HepG2 (cell line): Measurements from ENCODE around the gene COPS7B. TPM values are rescaled to one million over a fixed set of nuclear protein-coding genes. Genes with fewer than 3 reads are reported as not detected.
A peak's percentile ranks its signal among the peaks of the same experiment; 100 is the strongest.

Source experiments
- AHR ChIP-seq: IDR thresholded peaks from 2 replicates; pipeline ENCODE4 v1.6.1; 2018; ENCODE audit warnings: missing genetic modification reagents, missing compliant biosample characterization
- BRCA1 ChIP-seq: sonication (generic); formaldehyde crosslinking; IDR thresholded peaks from 2 replicates; pipeline ENCODE4 v1.4.0; 2020; ENCODE audit warnings: missing genetic modification reagents
- CCAR2 ChIP-seq: fragments of 200-400 bp; formaldehyde crosslinking; optimal IDR thresholded peaks from 2 replicates; pipeline ENCODE3; 2018; ENCODE audit warnings: low read depth, mild to moderate bottlenecking, low read length, moderate library complexity
- HDAC1 ChIP-seq: sonication (generic); formaldehyde crosslinking; IDR thresholded peaks from 2 replicates; pipeline ENCODE4 v1.5.1; 2020; ENCODE audit warnings: mild to moderate bottlenecking, missing genetic modification reagents
- KLF11 ChIP-seq: IDR thresholded peaks from 2 replicates; pipeline ENCODE4 v1.6.1; 2016; ENCODE audit warnings: missing compliant biosample characterization
- MXD4 ChIP-seq: IDR thresholded peaks from 2 replicates; pipeline ENCODE4 v1.6.1; 2016; ENCODE audit warnings: mild to moderate bottlenecking, missing biosample characterization, missing genetic modification reagents
- NFE2L1 ChIP-seq: sonication (generic); formaldehyde crosslinking; IDR thresholded peaks from 2 replicates; pipeline ENCODE4 v1.4.0; 2020; ENCODE audit warnings: missing genetic modification reagents, mild to moderate bottlenecking, borderline replicate concordance
- PLRG1 ChIP-seq: fragments of 450-650 bp; conservative IDR thresholded peaks from 2 replicates; pipeline ENCODE4 v1.6.1; 2016
- REL ChIP-seq: sonication (generic); formaldehyde crosslinking; conservative IDR thresholded peaks from 2 replicates; pipeline ENCODE4 v1.8.0; 2022; ENCODE audit warnings: mild to moderate bottlenecking, missing genetic modification reagents, moderate library complexity
- REXO4 ChIP-seq: sonication (generic); formaldehyde crosslinking; IDR thresholded peaks from 2 replicates; pipeline ENCODE4 v1.8.0; 2022; ENCODE audit warnings: missing genetic modification reagents, mild to moderate bottlenecking, borderline replicate concordance
- SALL1 ChIP-seq: sonication (generic); formaldehyde crosslinking; IDR thresholded peaks from 2 replicates; pipeline ENCODE4 v1.8.0; 2022; ENCODE audit warnings: mild to moderate bottlenecking, missing genetic modification reagents
- SP1 ChIP-seq, 2 experiments: fragments of 450-650 bp in 1 of 2; sonication (generic) in 1 of 2; formaldehyde crosslinking in 1 of 2; IDR thresholded peaks; 2 replicates each; pipeline versions ENCODE4 v1.4.0 to v1.6.1; 2016 to 2020; ENCODE audit warnings: missing genetic modification reagents in 1 of 2
- SP2 ChIP-seq: sonication (generic); formaldehyde crosslinking; IDR thresholded peaks from 2 replicates; pipeline ENCODE4 v1.5.1; 2020; ENCODE audit warnings: mild to moderate bottlenecking, missing genetic modification reagents
- SP5 ChIP-seq: IDR thresholded peaks from 2 replicates; pipeline ENCODE4 v1.6.1; 2016; ENCODE audit warnings: low read depth, borderline replicate concordance
- TCF12 ChIP-seq, 2 experiments: fragments of 450-650 bp in 1 of 2; sonication (generic) in 1 of 2; formaldehyde crosslinking in 1 of 2; IDR thresholded peaks; 2 replicates each; pipeline versions ENCODE4 v1.6.1 to v1.8.0; 2017 to 2022; ENCODE audit warnings: antibody characterized with exemption in 1 of 2, mild to moderate bottlenecking in 1 of 2, missing genetic modification reagents in 1 of 2, moderate library complexity in 1 of 2
- TGIF2 ChIP-seq: IDR thresholded peaks from 2 replicates; pipeline ENCODE4 v1.6.1; 2016; ENCODE audit warnings: control low read depth, missing compliant biosample characterization
- THAP11 ChIP-seq: IDR thresholded peaks from 2 replicates; pipeline ENCODE4 v1.6.1; 2016; ENCODE audit warnings: missing biosample characterization, missing genetic modification reagents
- XRCC5 ChIP-seq: fragments of 200-400 bp; formaldehyde crosslinking; optimal IDR thresholded peaks from 2 replicates; pipeline ENCODE3; 2017; ENCODE audit warnings: mild to moderate bottlenecking, low read length
- ZFP91 ChIP-seq: sonication (generic); formaldehyde crosslinking; IDR thresholded peaks from 2 replicates; pipeline ENCODE4 v1.9.0; 2022; ENCODE audit warnings: missing genetic modification reagents, mild to moderate bottlenecking, borderline replicate concordance
- ZFYVE20 ChIP-seq: sonication (generic); formaldehyde crosslinking; IDR thresholded peaks from 2 replicates; pipeline ENCODE4 v1.8.0; 2023; ENCODE audit warnings: low read depth, mild to moderate bottlenecking, moderate library complexity, missing genetic modification reagents, borderline replicate concordance
- ZNF101 ChIP-seq: sonication (generic); formaldehyde crosslinking; IDR thresholded peaks from 2 replicates; pipeline ENCODE4 v1.4.0; 2020; ENCODE audit warnings: mild to moderate bottlenecking, low read depth, missing genetic modification reagents, borderline replicate concordance
- ZNF225 ChIP-seq: sonication (generic); formaldehyde crosslinking; IDR thresholded peaks from 2 replicates; pipeline ENCODE4 v1.4.0; 2020; ENCODE audit warnings: mild to moderate bottlenecking, missing genetic modification reagents
- ZNF33B ChIP-seq: sonication (generic); formaldehyde crosslinking; IDR thresholded peaks from 2 replicates; pipeline ENCODE4 v1.5.1; 2020; ENCODE audit warnings: mild to moderate bottlenecking, missing genetic modification reagents
- ZNF446 ChIP-seq: sonication (generic); formaldehyde crosslinking; IDR thresholded peaks from 2 replicates; pipeline ENCODE4 v1.5.0; 2020; ENCODE audit warnings: mild to moderate bottlenecking, missing genetic modification reagents
- ZNF501 ChIP-seq: sonication (generic); formaldehyde crosslinking; IDR thresholded peaks from 2 replicates; pipeline ENCODE4 v1.5.1; 2020; ENCODE audit warnings: mild to moderate bottlenecking, moderate library complexity, missing genetic modification reagents
- ZNF737 ChIP-seq: sonication (generic); formaldehyde crosslinking; IDR thresholded peaks from 2 replicates; pipeline ENCODE4 v1.5.0; 2020; ENCODE audit warnings: missing genetic modification reagents, mild to moderate bottlenecking, borderline replicate concordance
- ZNF788 ChIP-seq: sonication (generic); formaldehyde crosslinking; IDR thresholded peaks from 2 replicates; pipeline ENCODE4 v1.5.0; 2020; ENCODE audit warnings: mild to moderate bottlenecking, missing genetic modification reagents, borderline replicate concordance
- ZNF83 ChIP-seq: sonication (generic); formaldehyde crosslinking; IDR thresholded peaks from 2 replicates; pipeline ENCODE4 v1.4.0; 2020; ENCODE audit warnings: missing genetic modification reagents, mild to moderate bottlenecking, borderline replicate concordance
- polyA plus RNA-seq, 8 experiments: library from polyadenylated mRNA; depleted of rRNA in 3 of 8; stranded (reverse) in 7 of 8; unstranded in 1 of 8; fragments of >200 nt; fragmentation: Illumina TruSeq in 4 of 8; extraction: Trizol in 4 of 8; gene quantifications; 2 replicates each; pipeline versions ENCODE4 v1.2.1 to v1.2.3, GENCODE V29; 2011 to 2016; ENCODE audit warnings: low read depth in 4 of 8, missing spikeins in 1 of 8, mixed read lengths in 1 of 8; ENCODE audit not compliant: insufficient read depth in 1 of 8
- total RNA-seq, 5 experiments: library from RNA; depleted of rRNA; stranded (reverse); fragments of >200 nt; fragmentation: Illumina TruSeq; extraction: Trizol; gene quantifications; 2 replicates each; pipeline ENCODE4 v1.2.3, GENCODE V29; 2016; ENCODE audit warnings: low read depth in 1 of 5
- TF ChIP-seq, protein P1 (sequence below): sonication (generic); formaldehyde crosslinking; IDR thresholded peaks from 2 replicates; pipeline ENCODE4 v1.4.0; 2020; ENCODE audit warnings: mild to moderate bottlenecking, missing genetic modification reagents

COPS7B gene
- total and polyA plus RNA-seq, 2 of the 13 experiments (the other 11 are each of a cell fraction or from before 2014, with no cell fraction given), result 30.6 to 62.7 TPM

GRCh38 chr2:231780123-231780908 lies 5.9 kb upstream of the COPS7B start (continued):
- peak; percentile 70; the same call in 1 of the 2 replicates for TF ChIP-seq THAP11 (CRISPR knock-in tag)
- peak; percentile 63; the same call in 1 of the 2 replicates for TF ChIP-seq SALL1 (CRISPR knock-in tag)
- no peak for TF ChIP-seq KLF11 (CRISPR knock-in tag)
- TF ChIP-seq, protein P1, sequence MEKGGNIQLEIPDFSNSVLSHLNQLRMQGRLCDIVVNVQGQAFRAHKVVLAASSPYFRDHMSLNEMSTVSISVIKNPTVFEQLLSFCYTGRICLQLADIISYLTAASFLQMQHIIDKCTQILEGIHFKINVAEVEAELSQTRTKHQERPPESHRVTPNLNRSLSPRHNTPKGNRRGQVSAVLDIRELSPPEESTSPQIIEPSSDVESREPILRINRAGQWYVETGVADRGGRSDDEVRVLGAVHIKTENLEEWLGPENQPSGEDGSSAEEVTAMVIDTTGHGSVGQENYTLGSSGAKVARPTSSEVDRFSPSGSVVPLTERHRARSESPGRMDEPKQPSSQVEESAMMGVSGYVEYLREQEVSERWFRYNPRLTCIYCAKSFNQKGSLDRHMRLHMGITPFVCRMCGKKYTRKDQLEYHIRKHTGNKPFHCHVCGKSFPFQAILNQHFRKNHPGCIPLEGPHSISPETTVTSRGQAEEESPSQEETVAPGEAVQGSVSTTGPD (CRISPR knock-in tag), result no peak
- no peak for TF ChIP-seq NFE2L1
- TF ChIP-seq ZNF788, result peak; percentile 27; the same call in 1 of the 2 replicates
- TF ChIP-seq ZNF225 (CRISPR knock-in tag), result no peak
- no peak for TF ChIP-seq ZFP91 (CRISPR knock-in tag)
- peak; percentile 31 for TF ChIP-seq XRCC5
- no peak for TF ChIP-seq TCF12 (IDR thresholded peaks at IDR 0.05)
- no peak for TF ChIP-seq TCF12 (CRISPR knock-in tag; IDR thresholded peaks at IDR 0.05)
- peak; percentile 84; the same call in 1 of the 2 replicates for TF ChIP-seq MXD4 (CRISPR knock-in tag)
- no peak for TF ChIP-seq SP5 (CRISPR knock-in tag)
- TF ChIP-seq ZNF737 (CRISPR knock-in tag), result no peak
- peak; percentile 87 for TF ChIP-seq TGIF2 (CRISPR knock-in tag)
- no peak for TF ChIP-seq ZNF101 (CRISPR knock-in tag)
- no peak for TF ChIP-seq CCAR2
- 0 out of 2 replicates have a peak, but pooled peaks have one; percentile 74 for TF ChIP-seq AHR
- no peak for TF ChIP-seq PLRG1
- TF ChIP-seq REXO4, result no peak
- no peak for TF ChIP-seq REL
- 0 out of 2 replicates have a peak, but pooled peaks have one; percentile 29 for TF ChIP-seq ZNF446 (CRISPR knock-in tag)
- TF ChIP-seq ZNF83 (CRISPR knock-in tag), result no peak
- TF ChIP-seq ZFYVE20 (CRISPR knock-in tag), result no peak
- TF ChIP-seq SP2 (CRISPR knock-in tag), result peak; percentile 34; the same call in 1 of the 2 replicates
- TF ChIP-seq ZNF33B, result no peak
- TF ChIP-seq HDAC1 (CRISPR knock-in tag), result 0 out of 2 replicates have a peak, but pooled peaks have one; percentile 51
- no peak for TF ChIP-seq BRCA1
- no peak for TF ChIP-seq SP1 (IDR thresholded peaks at IDR 0.05)
- TF ChIP-seq SP1 (CRISPR knock-in tag; IDR thresholded peaks at IDR 0.05), result no peak
- TF ChIP-seq ZNF501 (CRISPR knock-in tag), result no peak
